Naive thymus-derived CD4-positive, alpha-beta T cell (primary cell): ENCODE results near the gene RAB3C. TPM values are rescaled to one million over a fixed set of nuclear protein-coding genes. Genes with fewer than 3 reads are reported as not detected.

Experiments
- ATAC-seq: fragments of 150-1000 bp; cut with Tn5 transposase; 2 replicates; pipeline ENCODE4 v1.10.0; 2021; ENCODE audit warnings: mild to moderate bottlenecking, moderate library complexity
- CTCF ChIA-PET: fragments of 350-600 bp; sonication (Branson Sonifier 250); formaldehyde crosslinking; loops from one replicate; lab custom pipeline; 2021; ENCODE audit warnings: antibody characterized with exemption; lab: Charles Lee
- POLR2A ChIA-PET: fragments of 350-600 bp; sonication (Branson Sonifier 250); formaldehyde crosslinking; loops from one replicate; lab custom pipeline; 2021; ENCODE audit warnings: antibody characterized with exemption, inconsistent platforms; lab: Charles Lee
- DNase-seq, 9 donors: peaks; one replicate each; pipeline versions ENCODE4 v3.0.0 to v3.0.0-alpha.2; 2020 to 2022; ENCODE audit warnings: mixed read lengths in 1 of 9
- H3K27ac ChIP-seq: one replicate; pipeline ENCODE4 v1.7.0; 2013; ENCODE audit warnings: mild to moderate bottlenecking, low read depth, low read length, moderate library complexity
- H3K27me3 ChIP-seq, 2 donors: one replicate each; pipeline ENCODE4 v1.7.0; 2013; ENCODE audit warnings: low read length in 2 of 2, mild to moderate bottlenecking in 2 of 2, moderate library complexity in 2 of 2; ENCODE audit not compliant: control insufficient read depth in 2 of 2, insufficient read depth in 2 of 2
- H3K36me3 ChIP-seq, 3 experiments: 1 replicate in 2 of 3; 2 replicates in 1 of 3; pipeline ENCODE4 v1.7.0; 2013; ENCODE audit warnings: low read length in 3 of 3, mild to moderate bottlenecking in 3 of 3, moderate library complexity in 1 of 3; ENCODE audit not compliant: insufficient read depth in 3 of 3, control insufficient read depth in 2 of 3
- H3K4me1 ChIP-seq, 2 donors: one replicate each; pipeline ENCODE4 v1.7.0; 2013; ENCODE audit warnings: low read length in 2 of 2, mild to moderate bottlenecking in 2 of 2, moderate library complexity in 1 of 2; ENCODE audit not compliant: control insufficient read depth in 2 of 2, insufficient read depth in 2 of 2
- H3K4me3 ChIP-seq: 2 replicates; pipeline ENCODE4 v1.7.0; 2013; ENCODE audit warnings: mild to moderate bottlenecking, low read length
- H3K9me3 ChIP-seq, 3 experiments: 1 replicate in 2 of 3; 2 replicates in 1 of 3; pipeline ENCODE4 v1.7.0; 2013; ENCODE audit warnings: low read length in 3 of 3; ENCODE audit not compliant: control insufficient read depth in 2 of 3
- H3K27ac Mint-ChIP-seq, 9 donors: one replicate each; pipeline ENCODE4 v1.8.0; 2020 to 2022; ENCODE audit warnings: mixed read lengths in 9 of 9, mild to moderate bottlenecking in 8 of 9, moderate library complexity in 5 of 9, inconsistent platforms in 2 of 9
- H3K27me3 Mint-ChIP-seq, 5 donors: one replicate each; pipeline ENCODE4 v1.8.0; 2021 to 2022; ENCODE audit warnings: mixed read lengths in 5 of 5, mild to moderate bottlenecking in 1 of 5
- H3K36me3 Mint-ChIP-seq, 5 donors: one replicate each; pipeline ENCODE4 v1.8.0; 2020 to 2022; ENCODE audit warnings: mixed read lengths in 5 of 5, mild to moderate bottlenecking in 3 of 5, inconsistent platforms in 1 of 5
- H3K4me1 Mint-ChIP-seq, 7 donors: one replicate each; pipeline ENCODE4 v1.8.0; 2020 to 2022; ENCODE audit warnings: mixed read lengths in 7 of 7, mild to moderate bottlenecking in 3 of 7, inconsistent platforms in 1 of 7
- H3K4me3 Mint-ChIP-seq, 10 donors: one replicate each; pipeline ENCODE4 v1.8.0; 2020 to 2022; ENCODE audit warnings: mild to moderate bottlenecking in 10 of 10, mixed read lengths in 10 of 10, moderate library complexity in 6 of 10, inconsistent platforms in 2 of 10
- H3K9me3 Mint-ChIP-seq, 11 donors: one replicate each; pipeline ENCODE4 v1.8.0; 2020 to 2022; ENCODE audit warnings: mixed read lengths in 11 of 11, mild to moderate bottlenecking in 4 of 11, inconsistent platforms in 1 of 11, moderate library complexity in 1 of 11
- intact Hi-C, 2 donors: fragments of 100-400 bp; cut with micrococcal nuclease; formaldehyde crosslinking; loops; one replicate each; pipeline ENCODE4 v1.15.1; 2023
- polyA plus RNA-seq, 2 donors: library from polyadenylated mRNA; unstranded; fragments of 300-500 nt; fragmentation: Illumina TruSeq; gene quantifications; one replicate each; pipeline ENCODE4 v1.2.3, GENCODE V29; 2021
- total RNA-seq, 6 experiments: library from RNA in 5 of 6; stranded (reverse) in 5 of 6; gene quantifications; 1 replicate in 5 of 6; 2 replicates in 1 of 6; pipeline ENCODE4 v1.2.3 and lab custom pipeline; 2021 to 2026

The RAB3C gene
- total and polyA plus RNA-seq, 7 experiments from 2014 or later = not detected

DNA sequence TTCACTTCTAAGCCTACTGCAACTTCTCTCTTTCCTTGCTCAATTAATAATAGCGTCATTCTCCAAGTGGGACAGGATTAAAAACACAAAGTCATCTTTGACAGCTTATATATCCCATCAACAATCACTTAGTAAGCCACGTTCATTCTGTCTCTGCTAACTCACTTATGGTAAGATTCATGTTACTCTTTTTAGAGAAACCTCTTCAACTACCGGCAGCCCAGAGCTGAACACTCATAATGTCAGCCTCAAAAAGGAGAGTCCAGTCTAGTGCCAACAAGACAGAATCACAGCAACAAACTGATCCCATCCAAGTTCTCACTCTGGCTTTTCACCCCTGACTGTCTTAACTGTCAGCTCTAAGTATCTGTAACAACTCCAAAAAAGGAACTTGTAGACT lies 196.0 kb downstream of the RAB3C start:
- Mint-ChIP-seq H3K27ac (no peak overlapping the region), H3K9me3 (peaks cover 0 to 3% (median 0%) of the 10 kb centered on the region in 11 donors), H3K4me1 (peaks cover 0 to 3% (median 0%) of the 10 kb centered on the region in 7 donors), H3K27me3 (peaks cover 8 to 34% (median 16%) of the 10 kb centered on the region in 5 donors), H3K4me3 (no peak overlapping the region), H3K36me3 (peaks cover 0 to 4% (median 0%) of the 10 kb centered on the region in 5 donors)
- Histone ChIP-seq H3K27ac (no peak overlapping the region), H3K27me3 (no peaks in the 10 kb centered on the region), H3K9me3 (no peaks in the 10 kb centered on the region), H3K4me1 (no peaks in the 10 kb centered on the region), H3K36me3 (no peaks in the 10 kb centered on the region), H3K4me3 (no peak overlapping the region)
- ATAC-seq = no peak
- CTCF ChIA-PET = no interaction called here
- intact Hi-C loops = no loop called here
- POLR2A ChIA-PET = no interaction called here
- DNase-seq = no peak

DNA sequence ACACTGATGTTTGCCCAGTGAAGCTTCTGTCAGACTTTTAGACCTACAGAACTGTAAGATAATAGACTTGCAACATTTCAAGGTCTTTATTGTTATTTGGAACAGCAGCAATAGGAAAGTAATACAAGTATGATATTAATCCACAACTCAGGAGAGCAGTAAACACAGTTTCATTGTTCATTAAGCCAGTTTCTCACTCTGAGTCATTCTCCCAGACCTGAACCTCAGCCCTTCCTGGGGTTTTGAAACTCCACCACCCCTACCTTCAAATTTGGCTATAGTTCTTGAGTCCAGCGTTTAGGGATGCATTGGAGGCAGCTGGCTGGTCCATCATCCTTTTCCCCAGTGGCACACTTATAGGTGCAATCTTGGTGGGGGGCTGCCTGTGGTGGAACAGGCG lies 203.2 kb downstream of the RAB3C start:
- Histone ChIP-seq H3K27ac (no peak overlapping the region), H3K36me3 (no peaks in the 10 kb centered on the region), H3K9me3 (no peaks in the 10 kb centered on the region), H3K4me3 (no peak overlapping the region), H3K27me3 (no peaks in the 10 kb centered on the region), H3K4me1 (no peaks in the 10 kb centered on the region)
- DNase-seq (no peak), ATAC-seq (no peak)
- ChIA-PET CTCF (no interaction called here), POLR2A (no interaction called here)
- peaks cover 6 to 45% (median 27%) of the 10 kb centered on the region in 5 donors for H3K27me3 Mint-ChIP-seq
- H3K4me1 Mint-ChIP-seq = peaks cover 0 to 1% (median 0%) of the 10 kb centered on the region in 7 donors
- no peak overlapping the region for H3K27ac Mint-ChIP-seq
- H3K4me3 Mint-ChIP-seq = no peak overlapping the region
- intact Hi-C loops = no loop called here
- no peaks in the 10 kb centered on the region for H3K36me3 Mint-ChIP-seq
- no peaks in the 10 kb centered on the region for H3K9me3 Mint-ChIP-seq

DNA sequence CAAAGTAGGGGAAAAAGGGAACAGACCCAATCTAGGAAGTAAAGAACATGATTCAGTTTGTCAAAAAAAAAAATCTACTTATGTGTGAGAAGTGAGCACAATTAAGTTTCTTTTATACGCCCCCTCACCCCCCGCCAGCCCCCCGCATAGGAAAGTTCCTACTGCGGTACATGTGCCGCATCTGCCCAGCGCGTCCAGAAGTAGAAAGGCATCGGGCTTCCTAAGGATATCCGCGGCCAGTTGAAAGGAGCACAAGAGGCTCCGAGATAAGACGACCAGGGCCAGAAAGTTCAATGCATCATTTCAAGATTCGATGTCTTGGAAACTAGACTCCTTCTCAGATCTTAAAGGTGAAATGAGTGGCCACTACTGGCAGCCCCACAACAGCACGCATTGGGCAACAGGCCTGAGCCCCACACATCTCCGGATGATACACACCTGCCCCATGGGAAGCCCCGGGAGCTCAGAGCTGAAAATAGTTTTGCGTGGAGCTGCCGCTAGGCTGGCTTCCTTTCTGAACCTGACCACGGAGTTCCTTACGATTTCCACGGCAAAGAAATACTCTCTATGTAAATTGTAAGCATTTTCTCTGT lies 203.9 kb downstream of the RAB3C start:
- Mint-ChIP-seq H3K36me3 (no peaks in the 10 kb centered on the region), H3K27me3 (peaks cover under 1 to 41% (median 27%) of the 10 kb centered on the region in 5 donors), H3K4me1 (no peaks in the 10 kb centered on the region), H3K9me3 (no peaks in the 10 kb centered on the region), H3K4me3 (peak overlapping the region in 2 of 10 donors; percentile 25 to 54), H3K27ac (no peak overlapping the region)
- no peaks in the 10 kb centered on the region for H3K4me1 ChIP-seq
- ATAC-seq = no peak
- no peak overlapping the region for H3K27ac ChIP-seq
- H3K36me3 ChIP-seq = no peaks in the 10 kb centered on the region
- no peaks in the 10 kb centered on the region for H3K27me3 ChIP-seq
- POLR2A ChIA-PET = no interaction called here
- intact Hi-C loops = no loop called here
- no peak for DNase-seq
- CTCF ChIA-PET = no interaction called here
- H3K4me3 ChIP-seq = no peak overlapping the region
- H3K9me3 ChIP-seq = no peaks in the 10 kb centered on the region

DNA sequence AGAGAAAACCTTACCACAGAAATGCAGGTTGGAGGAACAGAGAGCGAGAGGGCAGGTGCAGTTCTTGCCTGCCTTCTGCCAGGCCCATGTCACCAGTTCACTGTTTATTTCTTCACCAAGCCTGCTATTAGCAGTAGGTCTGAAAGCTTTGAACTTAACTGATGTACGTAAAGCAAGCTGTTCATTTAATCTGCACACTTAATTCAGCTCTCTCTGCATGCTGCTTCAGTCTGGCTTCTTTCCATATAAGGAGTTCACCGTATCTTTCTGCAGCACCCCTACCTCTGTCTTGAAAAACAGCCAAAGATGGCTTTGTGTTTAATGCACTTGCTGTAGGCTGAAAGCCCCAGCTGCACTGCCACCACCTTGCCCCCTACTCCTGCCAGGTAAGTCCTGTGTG lies 205.1 kb downstream of the RAB3C start:
- no peaks in the 10 kb centered on the region for H3K27me3 ChIP-seq
- H3K4me1 ChIP-seq = no peaks in the 10 kb centered on the region
- intact Hi-C loops = no loop called here
- Mint-ChIP-seq H3K4me1 (no peaks in the 10 kb centered on the region), H3K4me3 (no peak overlapping the region), H3K9me3 (no peaks in the 10 kb centered on the region), H3K36me3 (no peaks in the 10 kb centered on the region), H3K27me3 (peaks cover 5 to 37% (median 22%) of the 10 kb centered on the region in 5 donors), H3K27ac (no peak overlapping the region)
- DNase-seq (no peak), ATAC-seq (no peak)
- no peak overlapping the region for H3K4me3 ChIP-seq
- no peaks in the 10 kb centered on the region for H3K36me3 ChIP-seq
- CTCF ChIA-PET = no interaction called here
- H3K27ac ChIP-seq = no peak overlapping the region
- no peaks in the 10 kb centered on the region for H3K9me3 ChIP-seq
- POLR2A ChIA-PET = no interaction called here

DNA sequence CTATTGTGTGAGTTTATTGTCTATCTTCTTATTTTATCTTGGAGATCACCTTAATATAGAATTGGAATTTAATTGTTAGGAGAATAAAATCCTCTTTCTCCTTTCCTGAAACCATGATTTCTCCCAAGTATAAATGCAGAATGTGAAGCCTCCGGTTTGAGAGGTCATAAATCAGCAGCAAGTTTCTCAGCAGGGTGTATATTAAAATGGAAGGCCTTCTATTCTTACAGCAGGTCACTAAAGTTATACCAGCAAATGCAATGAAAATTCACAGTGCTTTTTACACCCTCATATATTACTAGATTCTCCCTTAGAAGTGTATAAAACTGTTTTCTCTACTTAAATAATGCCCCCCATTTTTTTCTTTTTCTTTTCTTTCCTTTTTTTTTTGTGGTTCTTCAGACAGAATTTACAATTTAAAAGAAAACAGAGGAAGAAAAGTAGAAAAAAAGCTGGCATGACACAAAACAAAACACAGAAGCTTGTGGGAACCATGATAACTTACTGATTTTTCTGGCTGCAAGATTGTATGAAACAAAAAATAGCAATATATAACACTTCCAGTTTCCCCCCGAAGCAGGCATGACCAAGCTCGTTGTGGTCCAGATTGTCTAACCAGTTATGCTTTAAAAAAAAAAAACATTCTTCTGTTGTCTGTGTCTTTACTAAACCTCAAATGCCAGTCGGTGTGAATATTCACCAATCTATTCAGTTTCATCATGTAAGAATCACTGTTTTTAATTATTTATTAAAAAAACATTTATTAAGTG lies 211.2 kb downstream of the RAB3C start:
- ATAC-seq = no peak
- Mint-ChIP-seq H3K27ac (no peak overlapping the region), H3K4me3 (no peak overlapping the region), H3K36me3 (no peaks in the 10 kb centered on the region), H3K27me3 (peaks cover 2 to 21% (median 16%) of the 10 kb centered on the region in 5 donors), H3K4me1 (no peaks in the 10 kb centered on the region), H3K9me3 (no peaks in the 10 kb centered on the region)
- no peak for DNase-seq
- ChIA-PET CTCF (no interaction called here), POLR2A (no interaction called here)
- H3K36me3 ChIP-seq = no peaks in the 10 kb centered on the region
- H3K9me3 ChIP-seq = no peaks in the 10 kb centered on the region
- H3K4me3 ChIP-seq = no peak overlapping the region
- H3K4me1 ChIP-seq = no peaks in the 10 kb centered on the region
- no peaks in the 10 kb centered on the region for H3K27me3 ChIP-seq
- H3K27ac ChIP-seq = no peak overlapping the region
- intact Hi-C loops = no loop called here

DNA sequence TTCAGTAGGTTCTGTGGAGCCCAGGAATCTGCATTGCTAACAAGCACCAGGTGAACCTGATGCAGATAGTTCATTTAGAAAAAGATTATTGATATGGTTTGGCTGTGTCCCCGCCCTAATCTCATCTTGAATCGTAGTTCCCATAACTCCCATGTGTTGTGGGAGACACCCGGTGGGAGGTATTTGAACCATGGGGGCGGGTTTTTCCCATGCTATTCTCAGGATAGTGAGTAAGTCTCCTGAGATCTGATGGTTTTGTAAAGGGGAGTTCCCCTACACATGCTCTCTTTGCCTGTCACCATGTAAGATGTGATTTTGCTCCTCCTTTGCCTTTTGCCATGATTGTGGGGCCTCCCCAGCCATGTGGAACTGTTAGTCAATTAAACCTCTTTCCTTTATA lies 212.0 kb downstream of the RAB3C start:
- H3K9me3 Mint-ChIP-seq = no peaks in the 10 kb centered on the region
- intact Hi-C loops = no loop called here
- no peaks in the 10 kb centered on the region for H3K36me3 Mint-ChIP-seq
- no peak overlapping the region for H3K4me3 Mint-ChIP-seq
- H3K9me3 ChIP-seq = no peaks in the 10 kb centered on the region
- ATAC-seq = no peak
- no peaks in the 10 kb centered on the region for H3K36me3 ChIP-seq
- H3K27ac Mint-ChIP-seq = no peak overlapping the region
- ChIA-PET POLR2A (no interaction called here), CTCF (no interaction called here)
- no peaks in the 10 kb centered on the region for H3K4me1 ChIP-seq
- H3K4me3 ChIP-seq = no peak overlapping the region
- no peak overlapping the region for H3K27ac ChIP-seq
- H3K27me3 ChIP-seq = no peaks in the 10 kb centered on the region
- H3K4me1 Mint-ChIP-seq = no peaks in the 10 kb centered on the region
- peak in 1 of 9 donors; percentile 29 for DNase-seq
- H3K27me3 Mint-ChIP-seq = peaks cover 2 to 21% (median 16%) of the 10 kb centered on the region in 5 donors

DNA sequence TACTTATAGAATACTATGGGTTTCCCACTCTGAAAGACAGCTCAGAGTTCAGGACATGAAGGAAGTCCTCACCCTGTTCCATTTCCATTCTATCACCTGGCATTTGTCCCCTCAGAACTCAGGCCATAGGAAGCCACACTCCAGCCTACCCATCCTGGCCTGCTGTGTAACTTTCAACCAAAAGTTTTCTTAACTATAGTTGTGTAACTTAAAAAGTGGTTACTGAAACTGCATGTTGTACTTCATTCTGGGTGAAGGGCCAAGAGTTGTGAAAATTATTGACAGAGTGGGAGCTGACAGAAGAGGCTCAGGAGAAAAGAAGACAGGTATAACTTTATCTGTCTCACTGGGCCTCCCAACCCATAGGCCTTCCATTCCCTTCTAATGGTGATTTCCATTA lies 212.5 kb downstream of the RAB3C start:
- no peak overlapping the region for H3K4me3 ChIP-seq
- H3K4me1 ChIP-seq = no peaks in the 10 kb centered on the region
- intact Hi-C loops = no loop called here
- no peaks in the 10 kb centered on the region for H3K27me3 ChIP-seq
- H3K36me3 ChIP-seq = no peaks in the 10 kb centered on the region
- no peak overlapping the region for H3K27ac ChIP-seq
- no peaks in the 10 kb centered on the region for H3K9me3 Mint-ChIP-seq
- no peak overlapping the region for H3K27ac Mint-ChIP-seq
- no peak overlapping the region for H3K4me3 Mint-ChIP-seq
- DNase-seq (no peak), ATAC-seq (no peak)
- no peaks in the 10 kb centered on the region for H3K4me1 Mint-ChIP-seq
- H3K27me3 Mint-ChIP-seq = peaks cover 2 to 21% (median 14%) of the 10 kb centered on the region in 5 donors
- POLR2A ChIA-PET = no interaction called here
- H3K9me3 ChIP-seq = no peaks in the 10 kb centered on the region
- CTCF ChIA-PET = no interaction called here
- no peaks in the 10 kb centered on the region for H3K36me3 Mint-ChIP-seq
